Immature natural killer cell (primary cell): ENCODE measurements around the gene EFCAB9. TPM values are rescaled to one million over a fixed set of nuclear protein-coding genes. Genes with fewer than 3 reads are reported as not detected.

Experiments used
- DNase-seq, 3 donors: peaks; one replicate each; pipeline ENCODE4 v3.0.0; 2022; ENCODE audit warnings: mixed read lengths in 1 of 3
- H3K27ac Mint-ChIP-seq, 6 donors: one replicate each; pipeline ENCODE4 v1.8.0; 2020; ENCODE audit warnings: mixed read lengths in 6 of 6, mild to moderate bottlenecking in 5 of 6, inconsistent platforms in 4 of 6, moderate library complexity in 3 of 6
- H3K27me3 Mint-ChIP-seq, 3 donors: one replicate each; pipeline ENCODE4 v1.8.0; 2020 to 2021; ENCODE audit warnings: low read depth in 3 of 3, mild to moderate bottlenecking in 3 of 3, mixed read lengths in 3 of 3, moderate library complexity in 3 of 3, inconsistent platforms in 1 of 3
- H3K36me3 Mint-ChIP-seq, 3 donors: one replicate each; pipeline ENCODE4 v1.8.0; 2020; ENCODE audit warnings: mixed read lengths in 3 of 3, inconsistent platforms in 2 of 3, mild to moderate bottlenecking in 2 of 3
- H3K4me1 Mint-ChIP-seq, 2 donors: one replicate each; pipeline ENCODE4 v1.8.0; 2020; ENCODE audit warnings: inconsistent platforms in 2 of 2, mild to moderate bottlenecking in 2 of 2, mixed read lengths in 2 of 2, moderate library complexity in 1 of 2
- H3K4me3 Mint-ChIP-seq, 5 donors: one replicate each; pipeline ENCODE4 v1.8.0; 2020; ENCODE audit warnings: mild to moderate bottlenecking in 5 of 5, mixed read lengths in 5 of 5, inconsistent platforms in 3 of 5, moderate library complexity in 3 of 5
- H3K9me3 Mint-ChIP-seq, 6 donors: one replicate each; pipeline ENCODE4 v1.8.0; 2020; ENCODE audit warnings: mild to moderate bottlenecking in 6 of 6, mixed read lengths in 6 of 6, inconsistent platforms in 4 of 6, moderate library complexity in 3 of 6
- polyA plus RNA-seq, 3 donors: library from polyadenylated mRNA; unstranded; fragments of 300-500 nt; fragmentation: Illumina TruSeq; gene quantifications; one replicate each; pipeline ENCODE4 v1.2.3, GENCODE V29; 2021

EFCAB9 gene
- polyA plus RNA-seq, 3 donors from 2014 or later, result not detected

GRCh38 chr5:172245703-172246125 is 51.7 kb downstream of the EFCAB9 start:
- no peak overlapping the region for H3K4me3 Mint-ChIP-seq
- H3K27ac Mint-ChIP-seq, result no peak overlapping the region
- H3K27me3 Mint-ChIP-seq, result no peaks in the 10 kb centered on the region
- DNase-seq, result no peak
- peaks cover 0 to 6% (median under 1%) of the 10 kb centered on the region in 6 donors for H3K9me3 Mint-ChIP-seq
- peaks cover 0 to 5% of the 10 kb centered on the region in 2 donors for H3K4me1 Mint-ChIP-seq
- peaks cover 0 to 14% (median 3%) of the 10 kb centered on the region in 3 donors for H3K36me3 Mint-ChIP-seq

GRCh38 chr5:172248637-172249036 is 54.7 kb downstream of the EFCAB9 start:
- Mint-ChIP-seq H3K4me3 (no peak overlapping the region), H3K36me3 (peaks cover 8 to 21% (median 13%) of the 10 kb centered on the region in 3 donors), H3K4me1 (no peaks in the 10 kb centered on the region), H3K27me3 (peaks cover 0 to 2% (median 0%) of the 10 kb centered on the region in 3 donors), H3K9me3 (peaks cover 5 to 18% (median 15%) of the 10 kb centered on the region in 6 donors), H3K27ac (no peak overlapping the region)
- DNase-seq, result no peak

- no peak for DNase-seq
- Mint-ChIP-seq H3K36me3 (peaks cover 8 to 24% (median 16%) of the 10 kb centered on the region in 3 donors), H3K27me3 (peaks cover 0 to 2% (median 0%) of the 10 kb centered on the region in 3 donors), H3K4me1 (no peaks in the 10 kb centered on the region), H3K4me3 (no peak overlapping the region), H3K9me3 (peaks cover 5 to 18% (median 15%) of the 10 kb centered on the region in 6 donors), H3K27ac (no peak overlapping the region)
Measured at GRCh38 chr5:172251419-172251818, 57.4 kb downstream of the EFCAB9 start.

- Mint-ChIP-seq H3K36me3 (peaks cover 8 to 29% (median 21%) of the 10 kb centered on the region in 3 donors), H3K4me1 (no peaks in the 10 kb centered on the region), H3K4me3 (no peak overlapping the region), H3K27ac (no peak overlapping the region), H3K9me3 (peaks cover 5 to 18% (median 15%) of the 10 kb centered on the region in 6 donors), H3K27me3 (peaks cover 0 to 2% (median 0%) of the 10 kb centered on the region in 3 donors)
- no peak for DNase-seq
Measured at GRCh38 chr5:172252501-172252900, 58.5 kb downstream of the EFCAB9 start.

Other genes starting within 250 kb of the EFCAB9 start
- 10 to 100 TPM; 13.6 to 29.1 (median 17.8) TPM for gene FBXW11, start 187.5 kb upstream of the EFCAB9 start, polyA plus RNA-seq
- 100 to 1,000 TPM in 1 of 3 donors, 10 to 100 TPM in 2; 24.8 to 274 (median 54.9) TPM for gene STK10, start 5.9 kb upstream of the EFCAB9 start, polyA plus RNA-seq
- 1 to 10 TPM; 1.5 TPM for gene UBTD2, start 89.6 kb downstream of the EFCAB9 start, polyA plus RNA-seq